G401 (cell line): ENCODE measurements around the gene METTL27. TPM values are rescaled to one million over a fixed set of nuclear protein-coding genes. Genes with fewer than 3 reads are reported as not detected.
"Not testable (repeated sequence)": the region's sequence is repeated elsewhere in the genome, so short reads cannot be mapped to it uniquely, and the experiment has no call there.

Source experiments
- DNase-seq: peaks from one replicate; pipeline ENCODE4 v3.0.0-alpha.2; 2015; ENCODE audit warnings: low spot score
- in situ Hi-C: cut with HindIII; loops from 2 replicates; pipeline ENCODE4 v1.10.0; 2016; ENCODE audit warnings: low sequenced_read_pairs, mixed read lengths
- total RNA-seq: library from RNA; depleted of rRNA; stranded (reverse); fragments of >200 nt; shearing (Covaris generic); gene quantifications from 2 replicates; pipeline ENCODE4 v1.2.3, GENCODE V29; 2014

Gene METTL27
- total RNA-seq, 1 experiment from 2014 or later, result not detected

GRCh38 chr7:73828107-73828803, 14.1 kb downstream of the METTL27 start:
- DNase-seq, result peak; percentile 74
- in situ Hi-C loops, result no loop called here

- peak; percentile 95 for DNase-seq
- in situ Hi-C loops, result no loop called here
Observed at GRCh38 chr7:73827567-73828106, 14.7 kb downstream of the METTL27 start.

- no peak for DNase-seq
- in situ Hi-C loops, result no loop called here
Observed at GRCh38 chr7:73824986-73825385, 17.3 kb downstream of the METTL27 start.

- no peak for DNase-seq
- in situ Hi-C loops, result no loop called here
Observed at GRCh38 chr7:73823873-73824592, 18.3 kb downstream of the METTL27 start.

GRCh38 chr7:73823257-73823656, 19.1 kb downstream of the METTL27 start:
- in situ Hi-C loops, result no loop called here

GRCh38 chr7:73822319-73823173, 19.8 kb downstream of the METTL27 start:
- in situ Hi-C loops, result no loop called here
- DNase-seq, result peak; percentile 49

More at GRCh38 chr7:73823257-73823656, 19.1 kb downstream of the METTL27 start:
- peak; percentile 56 for DNase-seq

GRCh38 chr7:73821597-73822285, 20.6 kb downstream of the METTL27 start:
- DNase-seq, in situ Hi-C loops: not testable (repeated sequence)

GRCh38 chr7:73820013-73820412, 22.3 kb downstream of the METTL27 start:
- no peak for DNase-seq
- in situ Hi-C loops, result no loop called here

- in situ Hi-C loops, result no loop called here
- DNase-seq, result no peak
Observed at GRCh38 chr7:73817121-73817520, 25.2 kb downstream of the METTL27 start.

GRCh38 chr7:73815436-73815835, 26.9 kb downstream of the METTL27 start:
- in situ Hi-C loops, result no loop called here
- DNase-seq, result no peak

- in situ Hi-C loops, result no loop called here
Observed at GRCh38 chr7:73812996-73813395, 29.3 kb downstream of the METTL27 start.

GRCh38 chr7:73811760-73812168, 30.6 kb downstream of the METTL27 start:
- in situ Hi-C loops, result no loop called here

More at GRCh38 chr7:73812996-73813395, 29.3 kb downstream of the METTL27 start:
- no peak for DNase-seq

GRCh38 chr7:73810998-73811360, 31.3 kb downstream of the METTL27 start:
- no peak for DNase-seq

More at GRCh38 chr7:73811760-73812168, 30.6 kb downstream of the METTL27 start:
- DNase-seq, result peak; percentile 54

GRCh38 chr7:73809467-73809951, 32.8 kb downstream of the METTL27 start:
- in situ Hi-C loops, result no loop called here
- DNase-seq, result no peak

More at GRCh38 chr7:73810998-73811360, 31.3 kb downstream of the METTL27 start:
- in situ Hi-C loops, result no loop called here

- DNase-seq, result no peak
- in situ Hi-C loops, result no loop called here
Observed at GRCh38 chr7:73802459-73802858, 39.9 kb downstream of the METTL27 start.

- in situ Hi-C loops, result no loop called here
Observed at GRCh38 chr7:73801577-73801976, 40.7 kb downstream of the METTL27 start.

GRCh38 chr7:73799282-73800141, 42.8 kb downstream of the METTL27 start:
- in situ Hi-C loops, result no loop called here
- no peak for DNase-seq

More at GRCh38 chr7:73801577-73801976, 40.7 kb downstream of the METTL27 start:
- DNase-seq, result no peak

GRCh38 chr7:73797176-73797575, 45.1 kb downstream of the METTL27 start:
- in situ Hi-C loops, DNase-seq: not testable (repeated sequence)
